ENCODE measurements around the gene PWWP2B.
"Not testable (repeated sequence)": the region's sequence is repeated elsewhere in the genome, so short reads cannot be mapped to it uniquely, and the experiment has no call there.

Gene PWWP2B

GRCh38 chr10:132363921-132364593 is 32.9 kb upstream of the PWWP2B start:
- DNase-seq: no peak

DNA sequence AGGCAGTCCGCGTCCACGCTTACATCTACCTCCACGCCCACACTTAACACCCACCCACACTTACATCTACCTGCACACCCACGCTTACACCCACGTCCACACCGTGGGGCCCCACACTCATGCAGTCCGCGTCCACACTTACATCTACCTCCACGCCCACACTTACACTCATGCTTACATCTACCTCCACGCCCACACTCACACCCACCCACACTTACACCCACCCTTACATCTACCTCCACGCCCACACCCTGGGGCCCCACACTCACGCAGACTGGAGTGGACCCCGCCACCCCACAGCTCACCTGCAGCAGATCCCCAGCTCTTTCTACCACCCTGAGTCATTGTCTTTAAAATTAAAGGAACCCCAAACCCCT is 32.4 kb upstream of the PWWP2B start:
- DNase-seq: no peak

DNA sequence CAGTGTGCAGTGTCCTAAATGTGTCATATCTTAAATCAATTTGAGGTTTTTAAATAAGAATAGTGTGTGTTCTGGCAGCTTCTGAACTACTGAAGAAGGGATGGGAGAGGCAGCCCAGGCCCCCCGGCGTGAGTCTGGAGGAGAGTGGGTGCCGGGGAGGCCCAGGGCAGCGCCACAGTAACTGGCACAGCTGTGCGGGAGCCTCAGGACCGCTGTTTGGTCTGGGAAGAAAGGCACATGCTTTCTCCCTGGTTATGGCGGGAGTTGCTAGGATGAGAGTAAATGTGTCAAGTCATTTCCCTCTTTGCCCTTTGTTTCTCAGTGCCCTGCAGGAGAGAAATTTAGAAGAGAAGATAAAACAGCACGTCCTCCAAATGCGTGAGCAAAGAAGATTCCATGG is 31.9 kb upstream of the PWWP2B start:
- DNase-seq: no peak

DNA sequence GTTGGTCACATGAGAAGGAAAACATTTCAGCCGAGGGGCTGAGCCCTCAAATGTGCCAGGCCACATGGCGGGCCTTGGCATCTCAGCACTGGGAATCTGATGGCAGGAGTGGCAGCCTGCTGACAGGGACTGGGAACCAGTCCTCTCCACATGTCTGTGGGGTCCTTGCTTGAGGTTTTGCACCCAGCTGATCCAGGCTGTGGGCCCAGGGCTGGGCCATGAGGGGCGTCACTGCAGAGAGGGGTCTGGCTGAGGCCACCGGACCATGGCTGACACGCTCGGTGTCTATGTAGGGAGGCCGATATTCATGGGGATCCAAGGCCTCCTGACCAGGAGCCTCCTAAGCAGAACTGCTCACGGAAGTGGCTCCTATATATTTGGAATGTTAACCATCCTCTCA is 31.0 kb upstream of the PWWP2B start:
- no peak for DNase-seq

DNA sequence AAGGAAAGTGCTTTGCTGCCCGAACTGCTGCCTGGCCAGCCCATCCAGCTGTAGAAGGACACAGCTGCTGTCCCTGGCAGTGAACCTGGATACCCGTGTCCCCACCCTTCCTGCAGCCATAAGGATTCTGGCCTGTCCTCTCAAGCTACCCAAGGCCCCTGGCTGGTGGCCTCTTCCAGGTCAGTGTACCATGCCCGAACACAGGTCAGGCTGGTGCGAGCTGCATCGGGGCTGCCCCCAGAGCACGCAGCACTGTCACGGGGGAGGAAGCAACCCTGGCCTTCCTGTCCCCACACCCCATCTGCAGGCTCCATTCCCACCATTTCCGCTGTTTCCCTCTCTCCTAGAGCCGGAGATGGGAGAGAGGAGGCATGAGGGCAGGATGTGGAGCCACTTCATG is 30.5 kb upstream of the PWWP2B start:
- no peak for DNase-seq

DNA sequence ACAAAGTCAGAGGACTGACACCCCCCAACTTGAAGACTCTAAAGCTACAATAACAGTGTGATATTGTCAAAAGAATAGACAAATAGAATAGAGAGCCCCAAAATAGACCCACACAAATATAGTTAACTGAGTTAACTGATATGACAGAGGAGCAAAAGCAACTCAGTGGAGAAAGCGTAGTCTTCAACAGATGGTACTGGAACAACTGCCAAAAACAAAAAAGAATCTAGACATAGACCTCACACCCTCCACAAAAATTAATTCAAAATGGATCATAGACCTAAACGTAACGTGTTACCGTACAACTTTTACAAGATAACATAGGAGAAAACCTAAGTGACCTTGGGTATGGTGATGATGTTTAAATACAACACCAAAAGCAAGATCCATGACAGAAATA is 28.6 kb upstream of the PWWP2B start:
- no peak for DNase-seq

DNA sequence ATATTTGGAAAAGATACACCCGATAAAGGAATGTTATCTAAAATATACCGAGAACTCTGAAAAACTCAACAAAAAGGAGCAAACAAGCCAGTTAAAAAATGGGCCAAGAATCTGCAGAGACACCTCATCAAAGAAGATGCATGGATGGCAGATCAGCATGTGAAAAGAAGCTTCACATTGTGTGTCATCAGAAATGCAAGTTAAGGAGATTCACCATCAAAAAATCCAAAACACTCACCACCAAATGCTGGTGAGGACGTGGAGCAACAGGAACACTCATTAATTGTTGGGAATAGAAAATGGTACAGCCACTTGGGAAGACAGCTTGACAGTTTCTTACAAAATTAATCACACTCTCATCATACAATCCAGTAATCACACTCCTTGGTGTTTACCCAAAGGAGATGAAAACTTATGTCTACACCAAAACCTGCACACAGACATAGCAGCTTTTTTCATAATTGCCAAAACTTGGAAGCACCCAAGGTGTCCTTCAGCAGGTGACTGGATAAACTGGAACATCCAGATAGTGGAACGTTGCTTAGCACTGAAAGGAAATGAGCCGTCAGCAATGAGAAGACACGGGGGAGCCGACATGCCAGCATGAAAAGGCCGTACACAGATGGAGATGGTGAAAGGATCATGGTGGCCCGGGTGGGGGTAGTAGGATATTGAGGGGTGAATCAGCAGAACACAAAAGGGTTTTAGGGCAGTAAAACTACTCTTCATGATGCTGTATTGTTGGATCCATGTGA is 27.9 kb upstream of the PWWP2B start:
- no peak for DNase-seq

GRCh38 chr10:132369636-132370185 is 27.3 kb upstream of the PWWP2B start:
- DNase-seq: no peak

GRCh38 chr10:132370426-132371340 is 26.3 kb upstream of the PWWP2B start:
- DNase-seq: no peak

DNA sequence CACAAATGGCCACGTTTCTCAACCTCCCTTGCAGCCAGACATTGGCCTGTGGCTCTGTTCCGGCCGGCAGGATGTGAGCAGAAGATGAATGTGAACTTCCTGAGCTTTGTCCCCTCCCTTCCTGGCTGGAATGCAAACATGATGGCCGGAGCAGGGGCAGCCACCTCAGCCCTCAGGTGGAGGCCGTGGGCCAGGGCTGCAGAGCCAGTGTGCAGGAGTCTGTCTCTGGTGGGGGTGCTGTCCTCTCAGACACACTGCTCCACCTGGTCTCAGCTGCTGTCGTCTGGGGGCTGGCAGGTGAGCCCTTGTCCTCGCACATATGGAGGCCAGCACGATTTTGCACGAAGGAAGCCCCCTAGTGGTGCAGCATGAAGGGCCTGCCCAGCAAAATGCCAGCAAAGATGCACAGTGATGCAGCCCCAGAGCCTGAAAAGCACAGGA is 25.3 kb upstream of the PWWP2B start:
- DNase-seq: no peak

DNA sequence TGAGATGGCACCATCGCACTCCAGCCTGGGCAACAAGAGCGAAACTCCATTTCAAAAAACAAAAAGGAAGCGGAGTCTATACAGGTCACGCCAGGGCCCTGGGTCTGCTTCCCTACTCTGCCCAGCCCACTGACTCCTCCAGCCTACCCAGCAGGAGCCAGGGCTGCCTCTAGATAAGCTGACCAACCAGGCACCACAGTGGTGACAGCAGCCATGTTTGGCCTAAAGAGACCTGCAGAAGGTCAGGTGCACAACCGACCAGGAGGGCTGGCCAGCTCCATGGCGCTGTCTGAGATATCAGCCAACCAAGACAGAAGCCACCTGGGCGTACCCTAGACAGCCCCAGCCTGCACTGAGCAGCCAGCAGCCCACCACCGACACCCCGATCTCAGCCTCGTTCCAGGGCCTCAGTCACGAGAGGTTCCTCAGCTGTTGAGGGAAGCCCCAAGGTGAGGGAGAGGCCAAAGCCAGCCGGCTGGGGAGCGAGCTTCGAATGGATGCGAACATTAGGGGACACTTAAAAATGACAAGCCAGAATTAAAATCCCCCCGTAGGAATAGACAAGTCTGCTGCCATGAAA is 24.4 kb upstream of the PWWP2B start:
- no peak for DNase-seq

- no peak for DNase-seq
Observed at GRCh38 chr10:132373241-132373955, 23.6 kb upstream of the PWWP2B start.

DNA sequence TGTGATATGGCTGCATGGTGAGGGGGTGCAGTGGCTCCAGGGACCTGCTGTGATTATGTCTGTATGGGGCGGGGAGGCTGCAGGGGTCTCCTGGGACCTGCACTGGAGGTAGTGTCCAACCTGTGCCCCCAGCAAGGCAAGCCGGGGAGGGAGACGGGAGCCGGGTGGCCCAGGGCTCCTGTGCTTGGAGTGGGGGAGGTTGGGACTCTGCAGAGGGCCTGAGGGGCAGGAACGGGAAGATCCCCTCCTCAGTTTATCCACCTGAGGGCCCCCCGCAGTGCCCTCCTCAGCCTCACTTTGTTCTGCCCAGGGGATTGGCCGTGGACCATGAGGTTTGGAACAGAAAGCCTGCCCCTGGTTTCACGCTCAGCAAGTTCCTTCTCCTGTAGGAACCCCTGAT is 22.8 kb upstream of the PWWP2B start:
- no peak for DNase-seq

DNA sequence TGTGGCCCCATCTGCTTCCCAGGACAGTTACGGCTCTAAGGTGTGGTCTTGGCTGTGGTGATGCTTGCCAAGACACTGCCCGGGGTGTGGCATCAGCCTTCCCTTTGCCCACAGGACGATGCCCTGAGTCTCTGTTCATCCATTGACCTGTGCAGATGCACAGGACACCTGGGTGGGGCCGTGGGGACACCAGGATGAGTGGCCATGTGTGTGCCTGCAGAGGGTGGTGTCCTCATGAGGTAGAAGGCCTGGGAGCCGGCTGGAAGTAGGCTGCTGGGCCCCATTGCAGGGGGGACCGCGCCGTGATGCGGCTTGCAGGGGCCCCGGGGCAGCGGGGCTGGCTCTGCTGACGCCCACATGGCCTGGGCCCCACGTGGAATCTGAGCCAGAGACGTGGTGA is 22.4 kb upstream of the PWWP2B start:
- DNase-seq: no peak

DNA sequence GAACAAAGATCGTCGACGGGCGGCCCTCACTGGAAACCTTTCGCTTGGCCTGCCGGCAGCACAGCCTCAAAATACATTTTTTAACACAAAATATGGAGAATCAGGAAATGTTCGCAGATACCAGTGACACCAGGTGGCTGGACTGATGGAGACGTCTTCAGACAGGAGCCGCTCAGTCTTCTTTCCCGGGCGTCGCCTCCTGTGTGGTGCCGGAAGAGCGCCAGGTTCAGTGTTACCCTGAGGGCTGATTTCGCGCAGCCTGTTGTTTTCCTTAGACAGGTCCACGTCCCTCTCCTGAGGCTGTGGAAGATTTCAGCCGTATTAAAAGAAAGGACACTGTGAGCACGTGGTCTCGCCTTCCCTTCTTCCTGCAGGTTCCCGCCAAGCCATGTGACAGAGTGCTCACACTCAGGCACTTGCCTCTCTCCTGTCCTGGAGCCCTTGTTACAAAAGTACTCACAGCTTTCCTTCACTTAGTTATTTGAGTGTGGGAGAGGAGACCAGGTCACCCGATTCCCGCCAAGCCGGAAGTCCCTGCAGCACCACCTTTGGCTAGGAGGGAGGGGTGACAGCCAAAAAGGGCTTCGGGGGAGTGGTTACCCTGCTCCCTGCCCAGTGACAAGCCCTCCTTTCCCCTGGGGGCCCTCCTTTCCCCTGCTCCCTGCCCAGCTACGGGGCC is 21.7 kb upstream of the PWWP2B start:
- no peak for DNase-seq

DNA sequence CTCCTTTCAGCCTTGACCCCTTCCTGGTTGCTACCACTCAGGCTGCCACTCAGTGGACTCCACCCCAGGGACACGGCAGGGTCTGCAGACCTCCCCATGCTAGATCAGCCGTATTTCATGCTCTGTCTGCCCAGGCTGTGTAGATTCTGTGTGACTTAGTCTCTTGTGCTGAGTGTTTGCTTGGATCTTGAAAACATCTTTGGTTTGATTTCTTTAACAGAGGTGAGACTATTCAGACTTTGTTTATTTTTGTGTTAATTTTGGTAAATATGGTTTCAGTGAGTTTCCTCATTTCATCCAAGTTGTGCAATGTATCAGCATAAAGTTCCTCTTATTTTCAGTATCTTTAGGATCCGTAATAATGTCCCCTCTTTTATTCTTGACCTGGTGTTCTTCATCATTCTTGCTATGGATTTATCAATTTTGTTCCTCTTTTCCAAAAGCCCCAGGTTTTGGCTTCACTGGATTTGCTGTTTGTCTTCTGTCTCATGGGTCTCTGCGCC is 21.2 kb upstream of the PWWP2B start:
- DNase-seq: no peak

DNA sequence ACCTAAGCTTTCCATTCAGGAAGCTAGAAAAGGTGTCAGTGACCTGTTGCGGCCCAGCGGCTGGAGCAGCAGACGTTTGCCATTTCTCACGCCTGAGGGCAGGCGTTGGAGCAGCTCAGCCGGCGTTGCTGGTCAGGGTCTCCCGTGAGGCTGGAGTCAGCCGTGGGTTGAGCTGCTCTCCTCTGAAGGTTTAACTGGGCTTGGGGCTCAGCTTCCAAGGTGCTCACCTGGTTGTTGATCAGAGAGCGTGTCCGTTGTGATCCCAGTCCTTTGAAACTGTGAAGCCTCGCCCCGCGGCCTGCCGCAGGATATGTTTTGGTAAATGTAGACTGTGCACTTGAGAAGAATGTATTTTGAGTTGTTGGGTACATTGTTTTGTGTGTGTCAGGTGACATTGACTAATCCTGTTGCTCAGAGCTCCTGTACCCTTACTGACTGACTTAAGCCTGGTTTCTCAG is 20.6 kb upstream of the PWWP2B start:
- DNase-seq: no peak

DNA sequence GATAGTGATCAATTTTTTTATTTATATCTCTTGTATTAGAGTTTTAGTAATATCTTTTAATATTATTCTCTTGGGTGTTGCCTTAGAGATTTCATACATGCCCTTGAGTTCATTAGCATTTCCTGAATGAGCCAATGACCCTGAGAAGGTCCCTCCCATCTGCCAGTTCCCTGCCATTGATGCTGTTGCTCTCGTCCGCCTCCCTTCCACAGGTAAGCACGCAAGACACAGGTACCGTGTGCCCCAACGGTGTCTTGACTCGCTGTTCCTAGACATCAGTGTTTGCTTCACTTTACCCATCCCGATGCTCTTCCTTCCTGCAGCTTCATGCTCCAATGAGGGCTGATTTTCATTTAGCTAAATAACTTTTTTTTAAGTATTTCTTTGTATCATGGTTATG is 19.7 kb upstream of the PWWP2B start:
- DNase-seq: no peak

DNA sequence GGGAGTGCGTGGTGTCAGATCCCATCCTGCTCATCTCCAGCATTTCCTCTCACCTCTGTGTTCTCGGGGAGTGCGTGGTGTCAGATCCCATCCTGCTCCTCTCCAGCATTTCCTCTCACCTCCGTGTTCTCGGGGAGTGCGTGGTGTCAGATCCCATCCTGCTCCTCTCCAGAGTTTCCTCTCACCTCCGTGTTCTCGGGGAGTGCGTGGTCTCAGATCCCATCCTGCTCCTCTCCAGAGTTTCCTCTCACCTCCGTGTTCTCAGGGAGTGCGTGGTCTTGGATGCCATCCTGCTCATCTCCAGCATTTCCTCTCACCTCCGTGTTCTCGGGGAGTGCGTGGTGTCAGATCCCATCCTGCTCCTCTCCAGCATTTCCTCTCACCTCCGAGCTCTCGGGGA is 18.0 kb upstream of the PWWP2B start:
- DNase-seq: not testable (repeated sequence)

GRCh38 chr10:132380986-132381385 is 16.0 kb upstream of the PWWP2B start:
- not testable (repeated sequence) for DNase-seq

DNA sequence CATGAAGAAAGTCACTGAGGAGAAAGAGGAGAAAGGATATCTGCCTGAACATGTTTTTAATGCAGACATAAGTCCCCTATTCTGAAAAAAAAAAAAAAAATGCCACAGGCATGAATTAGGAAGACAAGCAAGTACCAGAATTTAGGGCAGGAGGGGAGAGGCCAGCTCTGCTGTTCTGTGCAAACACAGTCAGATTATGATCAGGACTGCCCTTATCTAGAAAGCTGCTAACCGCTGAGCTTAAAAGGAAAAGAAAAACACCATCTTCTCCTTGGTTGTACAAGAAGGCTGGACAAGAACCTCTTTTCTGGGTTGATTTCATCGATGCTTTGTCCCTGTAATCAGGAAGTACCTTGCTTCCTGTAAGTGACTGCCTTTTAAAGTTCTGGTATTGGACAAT is 15.3 kb upstream of the PWWP2B start:
- DNase-seq: no peak

All from SW 1271 (cell line).